HuH-7 (cell line): Measurements from ENCODE around the gene ACOX1.

Experiments
- DNase-seq: peaks from one replicate; pipeline ENCODE4 v3.0.0; 2011; ENCODE audit warnings: low spot score

The ACOX1 gene

GRCh38 chr17:75891605-75892555 is 87.1 kb downstream of the ACOX1 start:
- DNase-seq, result no peak
